NT2/D1 (cell line): ENCODE measurements around the gene PPP1CC.

ENCODE experiments used
- SUZ12 ChIP-seq: IDR thresholded peaks from 2 replicates; pipeline ENCODE4 v1.6.1; 2011; ENCODE audit not compliant: insufficient read length, insufficient read depth; ENCODE audit errors: extremely low read depth
- YY1 ChIP-seq: IDR thresholded peaks from 2 replicates; pipeline ENCODE4 v1.6.1; 2011; ENCODE audit not compliant: insufficient read length, insufficient read depth
- ZNF274 ChIP-seq: IDR thresholded peaks from 2 replicates; pipeline ENCODE4 v1.6.1; 2011; ENCODE audit warnings: mild to moderate bottlenecking, low read depth, low read length

- TF ChIP-seq ZNF274 (no peak), YY1 (no peak), SUZ12 (no peak)
These were observed 37.8 kb upstream of the PPP1CC start for GRCh38 chr12:110780448-110780847.
